ENCODE data around the gene SLC44A4. TPM values are rescaled to one million over a fixed set of nuclear protein-coding genes. Genes with fewer than 3 reads are reported as not detected.
"Not testable (repeated sequence)": the region's sequence is repeated elsewhere in the genome, so short reads cannot be mapped to it uniquely, and the experiment has no call there.

Gene SLC44A4
- total RNA-seq, 1 experiment from 2014 or later = not detected

DNA sequence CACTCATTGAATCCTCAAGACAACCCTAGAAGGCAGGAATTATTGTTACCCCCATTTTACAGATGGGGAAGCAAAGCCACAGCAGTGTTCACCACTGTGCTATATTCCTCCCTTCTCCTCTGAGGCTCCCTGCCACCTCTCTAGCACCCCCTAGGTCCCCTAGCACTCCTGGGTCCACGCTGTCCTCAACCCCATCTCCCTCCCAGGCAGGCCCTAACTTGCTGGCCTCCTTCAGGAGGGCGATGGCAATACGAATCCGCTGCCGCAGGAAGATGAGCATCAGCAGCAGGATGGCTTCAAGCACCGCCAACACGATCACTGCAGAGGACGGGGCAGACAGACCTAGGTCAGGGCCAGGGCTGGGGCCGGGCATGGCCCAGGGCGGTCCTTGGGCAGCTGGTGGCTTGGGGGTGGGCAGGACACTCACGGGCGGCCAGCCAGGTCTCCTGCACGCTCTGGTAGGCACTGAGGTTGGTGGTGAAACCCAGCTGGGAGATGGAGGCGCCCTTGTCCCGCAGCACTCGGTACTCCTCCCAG is 8.3 kb downstream of the SLC44A4 start:
- POLR2A ChIA-PET (ENCODE audit: low non-redundant PET) = no interaction called here
- intact Hi-C loops (cut with micrococcal nuclease; ENCODE audit: unreplicated experiment) = no loop called here
- H3K4me3 ChIP-seq (ENCODE audit: low read depth, low read length, poor library complexity, severe bottlenecking) = no peak overlapping the region
- DNase-seq (ENCODE audit: low spot score) = no peak
- H3K36me3 ChIP-seq (ENCODE audit: insufficient read depth, low read length, poor library complexity, severe bottlenecking) = no peaks in the 10 kb centered on the region
- BruUV-seq (replicated peaks) = no TSS peak
- H3K27ac ChIP-seq (ENCODE audit: low read depth, low read length, poor library complexity, severe bottlenecking) = no peak overlapping the region
- H3K4me1 ChIP-seq (ENCODE audit: insufficient read depth, low read length, poor library complexity, severe bottlenecking) = no peaks in the 10 kb centered on the region
- TF ChIP-seq CTCF (conservative IDR thresholded peaks at IDR 0.05; ENCODE audit: low read depth, low read length) (no peak; the same call in 1 of the 2 replicates), EZH2 (IDR thresholded peaks at IDR 0.05; ENCODE audit: borderline replicate concordance, low read depth, low read length, poor library complexity, severe bottlenecking) (no peak)
- CTCF ChIA-PET = no interaction called here
- no peaks in the 10 kb centered on the region for H3K27me3 ChIP-seq (replicated peaks; ENCODE audit: insufficient read depth, low read depth, low read length, poor library complexity)
- H3K9me3 ChIP-seq (ENCODE audit: low read depth, low read length, poor library complexity, severe bottlenecking) = no peaks in the 10 kb centered on the region

GRCh38 chr6:31869343-31869742 is 9.5 kb downstream of the SLC44A4 start:
- intact Hi-C loops (cut with micrococcal nuclease; ENCODE audit: unreplicated experiment) = no loop called here
- no peak overlapping the region for H3K4me3 ChIP-seq (ENCODE audit: low read depth, low read length, poor library complexity, severe bottlenecking)
- no TSS peak for BruUV-seq (replicated peaks)
- no peak for DNase-seq (ENCODE audit: low spot score)
- no peaks in the 10 kb centered on the region for H3K36me3 ChIP-seq (ENCODE audit: insufficient read depth, low read length, poor library complexity, severe bottlenecking)
- ChIA-PET POLR2A (ENCODE audit: low non-redundant PET) (interaction anchor here (0.7 kb wide), 1 partner anchor 375 kb away, joined by 3 read pairs; no protein-coding TSS in a partner anchor), CTCF (no interaction called here)
- H3K27ac ChIP-seq (ENCODE audit: low read depth, low read length, poor library complexity, severe bottlenecking) = no peak overlapping the region
- no peaks in the 10 kb centered on the region for H3K27me3 ChIP-seq (replicated peaks; ENCODE audit: insufficient read depth, low read depth, low read length, poor library complexity)
- H3K9me3 ChIP-seq (ENCODE audit: low read depth, low read length, poor library complexity, severe bottlenecking) = no peaks in the 10 kb centered on the region
- TF ChIP-seq EZH2 (IDR thresholded peaks at IDR 0.05; ENCODE audit: borderline replicate concordance, low read depth, low read length, poor library complexity, severe bottlenecking) (no peak), CTCF (conservative IDR thresholded peaks at IDR 0.05; ENCODE audit: low read depth, low read length) (no peak)
- peaks cover 3% of the 10 kb centered on the region for H3K4me1 ChIP-seq (ENCODE audit: insufficient read depth, low read length, poor library complexity, severe bottlenecking)

DNA sequence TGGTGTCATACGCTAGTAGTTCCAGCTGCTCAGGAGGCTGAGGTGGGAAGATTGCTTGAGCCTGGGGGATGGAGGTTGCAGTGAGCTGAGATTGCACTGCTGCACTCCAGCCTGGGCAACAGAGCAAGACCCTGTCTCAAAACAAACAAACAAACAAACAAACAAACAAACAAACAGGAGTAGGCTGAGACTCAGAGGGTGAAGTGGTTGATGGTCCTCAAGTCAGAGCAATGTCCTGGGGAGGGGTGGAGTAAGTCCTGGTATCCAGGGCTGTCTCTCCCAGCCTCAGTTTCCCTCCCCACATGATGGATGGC is 10.2 kb downstream of the SLC44A4 start:
- H3K9me3 ChIP-seq (ENCODE audit: low read depth, low read length, poor library complexity, severe bottlenecking); H3K27me3 ChIP-seq (replicated peaks; ENCODE audit: insufficient read depth, low read depth, low read length, poor library complexity); H3K4me1 ChIP-seq (ENCODE audit: insufficient read depth, low read length, poor library complexity, severe bottlenecking); H3K27ac ChIP-seq (ENCODE audit: low read depth, low read length, poor library complexity, severe bottlenecking); BruUV-seq (replicated peaks); POLR2A ChIA-PET (ENCODE audit: low non-redundant PET); DNase-seq (ENCODE audit: low spot score); H3K4me3 ChIP-seq (ENCODE audit: low read depth, low read length, poor library complexity, severe bottlenecking); intact Hi-C loops (cut with micrococcal nuclease; ENCODE audit: unreplicated experiment); H3K36me3 ChIP-seq (ENCODE audit: insufficient read depth, low read length, poor library complexity, severe bottlenecking); CTCF ChIA-PET: not testable (repeated sequence)

Data from A673 (cell line).